Smooth muscle cell (in vitro differentiated cells): Measurements from ENCODE around the gene SF3A1. TPM values are rescaled to one million over a fixed set of nuclear protein-coding genes. Genes with fewer than 3 reads are reported as not detected.

Source experiments
- DNase-seq: peaks from one replicate; lab custom pipeline; 2025; ENCODE audit not compliant: unreplicated experiment; lab: John Stamatoyannopoulos, UW
- H2AFZ ChIP-seq: fragments of 200-600 bp; sonication (generic); 2 replicates; pipeline ENCODE4 v1.6.0; 2016; ENCODE audit warnings: antibody characterized with exemption, low read depth, mild to moderate bottlenecking
- H3F3A ChIP-seq: fragments of 200-600 bp; sonication (generic); 2 replicates; pipeline ENCODE4 v1.6.0; 2017; ENCODE audit warnings: antibody characterized with exemption, low read depth
- H3K27ac ChIP-seq: fragments of 200-600 bp; sonication (generic); 2 replicates; pipeline ENCODE4 v1.5.1; 2016; ENCODE audit warnings: low read depth, mild to moderate bottlenecking
- H3K27me3 ChIP-seq: fragments of 200-600 bp; sonication (generic); 2 replicates; pipeline ENCODE4 v1.6.1; 2016; ENCODE audit warnings: low read depth, mild to moderate bottlenecking
- H3K36me3 ChIP-seq: fragments of 200-600 bp; sonication (generic); 2 replicates; pipeline ENCODE4 v1.5.1; 2016; ENCODE audit warnings: low read depth
- H3K4me1 ChIP-seq: fragments of 200-600 bp; sonication (generic); 2 replicates; pipeline ENCODE4 v1.5.1; 2016; ENCODE audit warnings: low read depth
- H3K4me2 ChIP-seq: fragments of 200-600 bp; sonication (generic); 2 replicates; pipeline ENCODE4 v1.6.0; 2016; ENCODE audit warnings: mild to moderate bottlenecking
- H3K4me3 ChIP-seq: fragments of 200-600 bp; sonication (generic); 2 replicates; pipeline ENCODE4 v1.5.1; 2016; ENCODE audit warnings: mild to moderate bottlenecking
- H3K79me2 ChIP-seq: fragments of 200-600 bp; sonication (generic); 2 replicates; pipeline ENCODE4 v1.6.0; 2016; ENCODE audit warnings: low read depth, mild to moderate bottlenecking
- H3K9ac ChIP-seq: fragments of 200-600 bp; sonication (generic); 2 replicates; pipeline ENCODE4 v1.6.0; 2016; ENCODE audit warnings: low read depth
- H3K9me3 ChIP-seq: fragments of 200-600 bp; sonication (generic); replicated peaks from 2 replicates; pipeline ENCODE4 v1.5.1; 2016; ENCODE audit warnings: low read depth
- H4K20me1 ChIP-seq: fragments of 200-600 bp; sonication (generic); 2 replicates; pipeline ENCODE4 v1.6.0; 2016; ENCODE audit warnings: low read depth
- WGBS: methylation state at CpG from one replicate; pipeline ENCODE4 v1.1.7; 2016; ENCODE audit warnings: low lambda C conversion rate; 5-methylcytosine and 5-hydroxymethylcytosine counted together
- polyA plus RNA-seq: library from polyadenylated mRNA; unstranded; fragments of >200 nt; fragmentation: Nextera tagmentation; extraction: Ambion mirVana; gene quantifications from 2 replicates; pipeline ENCODE4 v1.2.1, GENCODE V29; 2016
- total RNA-seq: library from RNA; depleted of rRNA; stranded (reverse); fragments of >200 nt; gene quantifications from 2 replicates; pipeline ENCODE4 v1.2.3, GENCODE V29; 2014
- TF ChIP-seq, protein P1 (sequence below): fragments of 200-600 bp; sonication (generic); IDR thresholded peaks from 2 replicates; pipeline ENCODE4 v1.5.1; 2017; ENCODE audit warnings: borderline replicate concordance, mild to moderate bottlenecking, antibody characterized with exemption; ENCODE audit not compliant: insufficient read depth, poor library complexity, severe bottlenecking

SF3A1 gene
- total and polyA plus RNA-seq, 2 experiments from 2014 or later: 55.0 to 86.7 TPM

DNA sequence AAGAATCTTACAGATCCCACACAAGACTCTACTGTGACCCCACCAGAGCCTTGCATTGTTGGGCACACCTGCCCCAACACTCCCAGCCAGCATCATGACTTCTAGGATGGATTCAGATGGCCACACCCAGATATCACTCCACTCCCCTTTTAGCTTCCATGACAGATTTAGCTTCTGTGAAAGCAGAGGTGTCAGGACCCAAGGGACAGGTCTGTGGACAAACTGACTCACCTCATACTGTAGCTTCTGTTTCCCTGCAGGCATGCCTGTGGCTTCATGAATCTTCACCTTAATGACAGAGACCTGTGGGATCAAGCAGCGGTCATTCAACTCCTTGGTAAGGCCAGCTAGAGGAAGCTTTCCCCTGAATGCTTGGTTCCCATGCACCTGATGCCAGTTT lies 21.5 kb downstream of the SF3A1 start:
- H4K20me1 ChIP-seq: peaks cover 3% of the 10 kb centered on the region
- no peak overlapping the region for H2AFZ ChIP-seq
- H3K4me2 ChIP-seq: no peak overlapping the region
- H3K27ac ChIP-seq: no peak overlapping the region
- H3K4me3 ChIP-seq: no peak overlapping the region
- H3K4me1 ChIP-seq: no peaks in the 10 kb centered on the region
- no peaks in the 10 kb centered on the region for H3K9me3 ChIP-seq
- H3K79me2 ChIP-seq: no peaks in the 10 kb centered on the region
- peaks cover 23% of the 10 kb centered on the region for H3K36me3 ChIP-seq
- H3K27me3 ChIP-seq: no peaks in the 10 kb centered on the region
- no peak overlapping the region for H3K9ac ChIP-seq
- 96% methylated on average over 1 of the region's 1 CpG for WGBS
- TF ChIP-seq, protein P1, sequence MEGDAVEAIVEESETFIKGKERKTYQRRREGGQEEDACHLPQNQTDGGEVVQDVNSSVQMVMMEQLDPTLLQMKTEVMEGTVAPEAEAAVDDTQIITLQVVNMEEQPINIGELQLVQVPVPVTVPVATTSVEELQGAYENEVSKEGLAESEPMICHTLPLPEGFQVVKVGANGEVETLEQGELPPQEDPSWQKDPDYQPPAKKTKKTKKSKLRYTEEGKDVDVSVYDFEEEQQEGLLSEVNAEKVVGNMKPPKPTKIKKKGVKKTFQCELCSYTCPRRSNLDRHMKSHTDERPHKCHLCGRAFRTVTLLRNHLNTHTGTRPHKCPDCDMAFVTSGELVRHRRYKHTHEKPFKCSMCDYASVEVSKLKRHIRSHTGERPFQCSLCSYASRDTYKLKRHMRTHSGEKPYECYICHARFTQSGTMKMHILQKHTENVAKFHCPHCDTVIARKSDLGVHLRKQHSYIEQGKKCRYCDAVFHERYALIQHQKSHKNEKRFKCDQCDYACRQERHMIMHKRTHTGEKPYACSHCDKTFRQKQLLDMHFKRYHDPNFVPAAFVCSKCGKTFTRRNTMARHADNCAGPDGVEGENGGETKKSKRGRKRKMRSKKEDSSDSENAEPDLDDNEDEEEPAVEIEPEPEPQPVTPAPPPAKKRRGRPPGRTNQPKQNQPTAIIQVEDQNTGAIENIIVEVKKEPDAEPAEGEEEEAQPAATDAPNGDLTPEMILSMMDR: no peak
- DNase-seq: no peak
- H3F3A ChIP-seq: peaks cover 7% of the 10 kb centered on the region

DNA sequence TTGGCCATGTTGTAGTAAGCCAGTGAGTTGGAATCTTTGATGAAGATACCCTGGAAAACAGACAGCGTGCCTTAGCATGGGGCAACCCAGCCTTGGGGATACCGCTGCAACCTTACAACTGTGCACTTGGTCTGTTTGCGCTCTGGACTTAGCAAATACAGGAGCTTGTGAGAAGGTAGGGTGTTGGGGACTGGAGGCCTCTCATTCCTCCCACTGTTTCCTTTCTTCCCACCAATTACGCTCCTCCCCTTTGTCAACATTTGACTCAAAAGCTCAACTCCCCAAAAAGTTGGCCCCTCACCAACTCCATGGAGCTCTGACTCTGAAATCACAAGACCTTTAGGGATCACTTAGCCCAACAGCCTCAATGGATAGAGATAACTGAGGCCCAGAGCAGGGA lies 22.0 kb downstream of the SF3A1 start:
- Histone ChIP-seq H3K27me3 (no peaks in the 10 kb centered on the region), H3F3A (peaks cover 7% of the 10 kb centered on the region), H3K9me3 (no peaks in the 10 kb centered on the region), H3K4me1 (no peaks in the 10 kb centered on the region), H3K79me2 (no peaks in the 10 kb centered on the region), H3K27ac (no peak overlapping the region), H2AFZ (no peak overlapping the region), H3K4me3 (no peak overlapping the region), H3K9ac (no peak overlapping the region), H4K20me1 (peaks cover 3% of the 10 kb centered on the region), H3K4me2 (no peak overlapping the region), H3K36me3 (peaks cover 18% of the 10 kb centered on the region)
- DNase-seq: no peak
- TF ChIP-seq, protein P1: no peak
- 98% methylated on average over 4 of the region's 4 CpGs for WGBS

DNA sequence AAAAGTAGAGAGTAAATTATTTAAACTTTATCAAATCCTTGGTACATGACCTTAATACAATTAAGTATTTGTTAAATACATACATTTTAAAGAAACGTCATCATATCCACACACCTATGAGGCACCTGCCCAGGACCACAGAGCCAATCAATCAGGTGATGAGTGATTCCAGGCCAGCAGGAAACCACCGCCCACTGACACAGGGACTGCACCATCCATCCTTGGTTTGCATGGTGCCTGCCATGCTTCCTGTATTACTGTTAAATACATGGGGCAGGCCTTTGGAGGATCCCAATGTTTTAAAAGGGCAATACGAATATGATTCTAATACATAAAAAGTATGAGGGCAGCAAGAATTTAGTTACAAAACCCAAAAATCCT lies 23.0 kb downstream of the SF3A1 start:
- no peak for DNase-seq
- no peaks in the 10 kb centered on the region for H3K9me3 ChIP-seq
- peaks cover 3% of the 10 kb centered on the region for H4K20me1 ChIP-seq
- H3K4me3 ChIP-seq: no peak overlapping the region
- H2AFZ ChIP-seq: no peak overlapping the region
- H3K4me1 ChIP-seq: no peaks in the 10 kb centered on the region
- no peaks in the 10 kb centered on the region for H3K79me2 ChIP-seq
- TF ChIP-seq, protein P1: no peak
- no peaks in the 10 kb centered on the region for H3K27me3 ChIP-seq
- H3F3A ChIP-seq: peaks cover 7% of the 10 kb centered on the region
- H3K4me2 ChIP-seq: no peak overlapping the region
- no peak overlapping the region for H3K9ac ChIP-seq
- 98% methylated on average over 3 of the region's 3 CpGs for WGBS
- H3K36me3 ChIP-seq: peaks cover 18% of the 10 kb centered on the region
- H3K27ac ChIP-seq: no peak overlapping the region

DNA sequence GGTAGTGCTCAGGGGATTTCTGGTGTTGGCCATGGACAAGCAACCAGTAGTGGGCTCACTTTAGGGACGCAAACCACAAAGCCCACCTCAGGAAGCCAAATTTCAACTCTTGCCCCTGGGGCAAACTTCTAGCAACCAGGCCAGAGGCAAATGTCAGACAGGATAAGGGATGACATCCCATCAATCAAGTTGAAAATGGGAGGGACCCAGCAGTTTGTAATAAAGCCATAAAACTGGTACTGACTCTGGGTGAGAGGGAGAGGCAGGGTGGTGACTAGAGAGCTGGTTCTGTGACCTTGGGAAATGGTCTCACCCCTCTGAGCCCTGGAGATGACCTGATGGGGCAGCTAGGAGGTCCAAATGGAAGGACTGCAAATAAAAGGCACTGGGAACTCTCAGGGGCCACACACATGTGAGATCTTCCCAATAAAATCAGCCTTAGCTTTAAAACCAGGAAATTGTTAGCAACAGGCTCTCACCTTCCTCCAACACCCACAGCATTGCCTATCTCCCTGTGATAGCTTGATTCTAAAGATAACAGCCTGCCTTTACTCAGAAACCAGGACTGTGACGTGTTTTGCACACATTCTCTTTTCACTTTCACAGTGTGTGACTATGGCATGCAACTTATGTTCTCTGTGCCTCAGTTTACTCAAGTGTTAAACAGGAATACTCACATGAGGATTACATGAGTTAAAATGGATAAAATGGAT lies 23.5 kb downstream of the SF3A1 start:
- H3K27ac ChIP-seq: no peak overlapping the region
- no peaks in the 10 kb centered on the region for H3K9me3 ChIP-seq
- H3K79me2 ChIP-seq: no peaks in the 10 kb centered on the region
- peaks cover 18% of the 10 kb centered on the region for H3K36me3 ChIP-seq
- H3F3A ChIP-seq: peaks cover 7% of the 10 kb centered on the region
- WGBS: 92% methylated on average over 2 of the region's 2 CpGs
- H3K4me1 ChIP-seq: no peaks in the 10 kb centered on the region
- no peak overlapping the region for H3K4me3 ChIP-seq
- no peaks in the 10 kb centered on the region for H3K27me3 ChIP-seq
- no peak for DNase-seq
- no peak overlapping the region for H3K4me2 ChIP-seq
- peaks cover 3% of the 10 kb centered on the region for H4K20me1 ChIP-seq
- TF ChIP-seq, protein P1: no peak
- H3K9ac ChIP-seq: no peak overlapping the region
- no peak overlapping the region for H2AFZ ChIP-seq
